HG03342 (cell line): Measurements from ENCODE around the gene APP.

Experiments
- ATAC-seq: cut with Tn5 transposase; IDR thresholded peaks from one replicate; pipeline ENCODE4 v1.9.1; 2021; ENCODE audit warnings: mild to moderate bottlenecking, moderate library complexity; ENCODE audit not compliant: unreplicated experiment

APP gene

DNA sequence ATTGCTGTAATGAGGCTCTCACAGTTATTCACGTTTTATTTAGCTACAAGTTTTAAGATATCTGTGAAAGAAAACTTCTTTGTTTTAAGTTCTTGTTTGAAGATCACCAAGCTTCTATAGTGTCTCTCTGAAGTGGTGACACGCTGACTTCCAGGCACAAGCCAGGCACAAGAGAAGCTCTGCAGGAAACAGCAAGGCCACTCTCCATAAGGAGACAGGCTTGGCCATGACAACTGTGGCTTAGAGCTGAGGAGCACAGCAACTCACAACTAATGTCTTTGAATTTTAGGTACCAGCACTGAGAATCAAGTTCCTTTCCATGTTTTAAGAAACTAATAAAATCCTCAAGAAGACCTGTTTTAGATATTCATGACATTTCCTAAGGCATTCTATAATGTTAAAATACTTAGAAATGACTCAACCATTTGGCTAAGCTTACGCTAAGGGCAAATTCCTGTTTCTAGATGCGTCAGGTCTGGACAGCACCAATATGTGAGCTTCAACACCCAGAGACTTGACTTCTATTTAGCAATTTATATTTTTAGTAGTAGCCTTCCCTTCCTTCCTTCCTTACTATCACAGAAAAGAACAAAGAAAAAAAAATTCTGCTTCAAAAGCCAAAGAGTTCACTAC lies 40.2 kb downstream of the APP start:
- no peak for ATAC-seq

DNA sequence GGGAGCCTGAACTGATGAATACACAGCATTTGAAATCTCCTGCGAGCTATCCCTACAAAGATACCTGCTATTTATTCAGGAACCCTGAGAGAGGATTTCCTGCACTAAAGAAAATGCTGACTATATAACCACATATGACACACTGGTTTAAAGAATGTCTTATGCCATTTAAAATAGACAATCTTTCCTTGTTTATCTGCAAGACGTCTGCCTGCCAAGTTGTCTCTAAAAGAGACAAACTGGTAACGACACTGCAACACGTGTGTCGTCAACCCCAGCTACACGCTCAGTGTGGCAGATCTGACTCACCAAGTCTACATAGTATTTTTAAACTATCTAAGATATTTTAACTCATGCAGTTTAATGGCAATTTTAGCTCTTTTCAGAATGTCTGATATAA lies 42.7 kb downstream of the APP start:
- ATAC-seq, result no peak

DNA sequence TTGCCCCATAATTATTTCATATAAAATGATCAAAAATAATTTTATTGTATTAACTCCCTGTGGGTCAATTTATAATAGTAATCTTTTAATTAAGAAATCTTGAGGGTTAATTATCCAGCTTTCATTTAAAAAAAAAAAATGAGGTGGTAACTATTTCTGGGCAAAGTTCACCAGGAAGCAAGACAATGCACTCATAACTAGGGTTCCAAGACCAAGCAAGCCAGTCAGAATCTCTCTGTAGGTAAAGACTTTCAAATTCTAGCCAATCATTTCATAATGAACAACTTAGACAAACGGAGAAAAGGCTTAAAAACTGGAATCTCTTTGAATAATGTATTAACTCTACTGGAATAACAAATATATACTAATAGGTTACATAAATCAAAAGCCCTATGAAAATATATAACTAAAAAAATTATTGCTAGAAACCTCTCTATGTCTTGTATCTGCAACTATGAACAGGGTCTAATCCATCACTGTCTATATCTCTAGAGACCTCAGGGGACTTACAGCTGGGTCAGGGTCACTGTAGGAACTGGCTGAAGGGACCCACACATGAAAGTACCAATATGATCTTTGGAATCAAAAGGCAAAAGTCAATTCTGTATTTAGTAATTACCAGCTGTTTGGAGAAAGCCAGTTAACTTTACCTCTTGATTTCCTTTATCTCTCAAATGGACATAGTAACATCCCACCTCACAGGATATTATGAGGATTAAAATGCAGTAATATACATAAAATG lies 43.3 kb downstream of the APP start:
- ATAC-seq, result no peak

DNA sequence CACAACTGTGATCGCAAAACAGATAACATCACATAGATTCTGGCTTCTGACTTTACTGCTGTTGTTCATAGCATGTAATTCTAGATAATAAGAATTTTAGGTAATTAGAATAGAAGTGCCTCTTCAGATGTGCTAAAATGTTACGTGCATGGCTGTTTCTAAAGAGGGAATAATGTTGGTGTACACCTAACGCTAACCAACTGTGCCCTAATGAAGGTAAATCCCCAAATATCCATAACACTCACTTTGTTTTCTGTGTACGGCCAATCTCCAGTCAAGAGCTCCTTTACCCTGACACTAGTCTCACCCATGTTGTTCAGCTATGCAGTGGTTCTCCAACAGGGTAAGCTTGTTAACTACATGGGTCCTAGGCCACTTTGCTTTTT lies 44.4 kb downstream of the APP start:
- no peak for ATAC-seq

DNA sequence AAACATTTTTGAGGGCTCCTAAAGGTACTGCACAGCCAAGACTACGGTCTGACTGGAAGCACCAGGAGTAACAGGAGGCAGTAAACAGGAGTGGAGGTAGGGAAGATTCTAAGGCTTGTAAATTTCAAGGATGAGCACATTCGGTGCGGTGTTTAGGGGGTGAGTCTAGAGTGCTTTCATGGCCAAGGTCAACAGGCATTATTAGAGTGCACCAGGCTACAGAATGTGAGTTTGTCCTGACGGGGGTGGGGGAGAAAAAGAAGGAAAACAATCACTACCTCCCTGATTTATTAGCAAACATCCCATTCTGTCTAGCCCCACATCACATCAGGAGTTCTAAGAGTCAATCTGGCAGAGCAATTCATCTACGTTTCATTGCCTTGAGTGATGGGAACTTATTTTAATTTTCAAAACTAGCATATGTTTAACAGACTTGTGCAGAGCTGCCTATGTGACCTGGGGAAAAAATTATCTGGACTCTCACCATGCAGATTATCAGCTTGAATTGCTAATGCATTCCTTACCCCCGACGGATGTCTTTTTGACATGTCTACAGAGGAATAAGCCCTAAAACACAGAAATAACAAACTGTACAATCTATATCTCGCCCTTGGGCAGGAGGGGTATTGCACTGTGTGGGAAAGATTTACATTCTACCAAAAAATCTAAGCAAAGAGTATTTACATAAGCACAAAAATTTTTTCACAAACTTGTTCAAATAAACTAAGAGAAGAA lies 45.0 kb downstream of the APP start:
- no peak for ATAC-seq

DNA sequence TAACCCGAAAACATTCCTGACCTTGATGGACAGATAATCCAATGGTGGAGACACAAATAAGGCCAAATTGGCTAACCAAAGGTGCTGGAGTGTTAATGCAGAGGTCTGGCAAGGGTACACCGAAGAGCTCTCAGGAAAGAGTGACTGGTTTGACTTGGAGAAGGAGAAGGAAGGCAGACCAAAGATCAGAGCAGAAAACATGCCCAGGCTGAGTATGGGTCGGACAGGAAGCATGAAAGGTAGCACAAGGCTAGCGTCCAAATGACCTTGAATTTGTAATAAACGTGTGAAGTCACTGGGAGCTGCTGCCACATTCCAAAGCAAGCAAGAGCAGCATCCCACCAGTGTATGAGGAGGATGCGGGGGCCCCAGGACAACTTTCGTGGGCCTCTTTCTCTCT lies 45.7 kb downstream of the APP start:
- ATAC-seq, result no peak

DNA sequence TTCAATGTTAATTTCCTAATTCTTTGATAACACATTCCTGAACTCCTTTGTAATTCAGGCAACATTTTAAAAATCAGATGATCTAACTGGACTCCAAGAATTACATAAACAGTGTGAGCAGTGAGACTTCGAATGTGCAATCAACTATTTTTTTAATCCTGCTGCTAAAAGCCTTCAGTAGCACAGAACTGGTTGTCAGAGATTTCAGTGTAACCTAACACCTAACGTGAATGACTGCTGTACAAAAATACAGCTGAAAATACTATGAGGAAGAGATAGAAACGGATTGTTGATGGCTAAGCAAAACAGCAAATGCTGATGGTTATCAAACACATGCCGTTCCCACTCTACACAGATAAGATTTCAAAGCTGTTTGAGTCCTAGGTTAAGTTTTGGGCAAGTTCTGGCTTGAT lies 46.1 kb downstream of the APP start:
- ATAC-seq, result no peak

DNA sequence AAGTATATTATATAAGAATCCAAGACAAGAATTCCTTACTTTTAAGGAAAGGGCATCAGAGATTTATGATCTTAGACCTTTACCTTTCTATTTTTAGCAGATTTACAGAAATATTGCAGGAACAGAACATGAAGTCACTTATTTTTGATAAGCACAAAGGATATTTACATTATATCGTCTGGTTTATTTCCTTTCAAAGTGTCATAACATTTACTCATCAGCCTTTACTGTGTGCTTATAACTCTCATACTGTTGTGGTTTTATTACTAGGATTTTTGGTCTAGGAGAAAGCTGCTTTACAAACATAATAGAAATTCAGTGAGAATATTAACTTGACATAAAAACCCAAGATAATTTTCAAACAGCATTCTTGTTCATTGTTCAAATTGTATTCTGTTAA lies 47.6 kb downstream of the APP start:
- ATAC-seq, result no peak

DNA sequence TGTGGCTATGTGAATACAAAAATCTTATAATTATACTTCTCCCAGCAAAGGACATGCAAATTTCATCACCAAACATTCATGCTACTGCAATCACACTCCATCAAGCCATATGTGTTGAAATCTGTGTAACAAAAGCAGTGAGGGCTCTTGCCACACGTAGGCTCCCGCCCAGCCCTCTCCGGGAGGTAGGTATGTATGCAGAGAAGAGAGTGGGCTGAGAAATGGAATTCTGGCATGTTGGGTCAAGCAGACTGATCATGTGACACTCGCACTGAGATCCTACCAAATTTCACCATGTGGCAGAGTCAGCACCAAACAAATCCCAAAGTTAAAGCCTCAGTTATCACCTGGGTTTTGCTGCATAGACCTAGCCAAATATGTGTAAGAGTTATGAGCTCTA lies 49.7 kb downstream of the APP start:
- ATAC-seq, result no peak

DNA sequence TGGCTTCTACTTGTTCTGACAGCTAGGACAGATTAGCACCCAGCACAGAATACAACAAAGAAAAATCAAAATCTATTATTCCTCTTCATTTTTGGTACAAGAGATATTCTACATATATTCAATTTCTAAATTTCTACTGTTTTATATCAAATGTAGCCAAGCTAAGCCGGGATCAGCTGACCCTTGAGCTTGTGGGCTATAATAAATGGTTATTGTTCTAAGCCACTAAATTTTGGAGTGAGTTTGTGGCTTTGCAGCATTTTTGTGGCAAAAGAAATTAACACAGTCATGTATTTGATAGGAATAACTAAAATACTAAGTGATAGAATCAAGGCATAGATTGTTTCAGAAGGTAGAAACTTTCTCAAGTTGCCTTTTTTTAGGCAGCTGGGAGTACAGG lies 50.7 kb downstream of the APP start:
- no peak for ATAC-seq

DNA sequence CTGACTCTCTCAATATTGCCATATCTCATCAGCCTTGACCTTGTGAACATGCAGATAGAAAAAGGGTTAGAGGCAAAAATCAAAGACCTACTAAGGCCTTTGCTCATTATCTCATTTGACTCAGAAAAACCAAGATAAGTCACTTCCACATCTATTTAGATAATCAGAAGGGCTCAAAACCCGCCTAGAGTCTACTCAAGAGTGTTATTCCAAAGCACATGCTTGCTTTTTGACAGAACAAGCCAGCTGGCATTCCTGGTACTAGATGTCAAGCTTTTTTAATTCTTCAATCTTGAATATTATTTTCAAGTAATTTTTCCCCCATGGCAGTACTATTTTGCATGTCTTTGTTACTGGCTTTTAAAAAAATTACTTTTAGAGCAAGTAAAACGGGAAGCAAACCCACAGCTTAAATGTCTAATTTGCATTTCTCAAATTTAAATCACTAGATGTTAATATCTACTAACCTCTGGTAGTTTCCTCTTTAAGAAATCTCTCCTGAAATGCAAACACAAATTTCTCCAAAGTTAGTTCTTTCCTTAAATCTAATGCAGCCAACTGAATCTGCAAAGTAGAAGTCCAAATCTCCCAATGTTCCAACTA lies 51.5 kb downstream of the APP start:
- no peak for ATAC-seq

DNA sequence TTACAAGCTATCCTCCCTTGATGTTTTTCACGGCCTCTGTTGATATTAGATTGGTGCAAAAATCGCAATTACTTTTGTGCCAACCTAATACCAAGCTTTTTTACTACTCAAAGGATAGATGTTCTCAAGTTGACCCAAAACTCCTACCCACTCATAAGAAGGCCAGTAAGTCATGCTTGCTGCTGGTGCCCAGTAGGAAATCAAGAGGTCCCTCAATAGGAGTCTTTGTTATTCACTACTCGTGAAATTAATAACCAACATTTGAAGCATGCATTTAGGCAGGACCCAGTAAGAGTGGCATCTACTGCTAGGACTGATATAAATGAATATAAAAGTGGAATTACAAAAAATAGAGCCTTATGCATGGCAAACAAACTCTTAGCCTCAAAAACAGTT lies 52.6 kb downstream of the APP start:
- ATAC-seq, result no peak

DNA sequence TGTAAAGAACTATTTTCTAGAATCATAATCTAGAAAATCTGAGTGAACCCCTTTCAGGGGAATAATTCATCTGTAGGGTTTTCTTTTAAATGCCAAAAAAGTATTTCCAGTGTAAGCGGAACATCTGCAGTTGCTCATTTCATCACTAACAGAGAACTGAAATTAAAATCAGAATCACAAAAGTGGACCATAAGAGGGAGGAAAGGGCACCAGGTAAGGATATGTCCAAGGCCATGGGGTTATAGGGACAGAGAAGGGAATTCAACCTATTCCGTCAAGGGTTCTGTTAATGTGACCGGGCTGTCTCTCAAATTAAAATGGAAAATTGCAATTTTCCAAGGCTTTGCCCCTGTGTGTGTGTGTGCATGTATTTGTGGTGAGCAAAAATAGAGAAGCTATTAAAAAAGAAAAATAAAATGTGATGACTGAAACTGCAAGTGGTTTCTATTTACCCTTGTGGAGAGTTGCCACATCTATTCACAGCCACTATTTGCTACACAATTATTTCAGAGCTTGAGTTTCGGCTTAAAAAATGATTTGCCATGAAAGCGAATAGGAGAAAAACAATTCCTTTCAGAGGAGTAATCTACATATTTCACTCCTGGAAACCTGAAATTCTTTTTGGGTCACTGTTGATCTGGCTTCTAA lies 53.1 kb downstream of the APP start:
- ATAC-seq, result no peak

DNA sequence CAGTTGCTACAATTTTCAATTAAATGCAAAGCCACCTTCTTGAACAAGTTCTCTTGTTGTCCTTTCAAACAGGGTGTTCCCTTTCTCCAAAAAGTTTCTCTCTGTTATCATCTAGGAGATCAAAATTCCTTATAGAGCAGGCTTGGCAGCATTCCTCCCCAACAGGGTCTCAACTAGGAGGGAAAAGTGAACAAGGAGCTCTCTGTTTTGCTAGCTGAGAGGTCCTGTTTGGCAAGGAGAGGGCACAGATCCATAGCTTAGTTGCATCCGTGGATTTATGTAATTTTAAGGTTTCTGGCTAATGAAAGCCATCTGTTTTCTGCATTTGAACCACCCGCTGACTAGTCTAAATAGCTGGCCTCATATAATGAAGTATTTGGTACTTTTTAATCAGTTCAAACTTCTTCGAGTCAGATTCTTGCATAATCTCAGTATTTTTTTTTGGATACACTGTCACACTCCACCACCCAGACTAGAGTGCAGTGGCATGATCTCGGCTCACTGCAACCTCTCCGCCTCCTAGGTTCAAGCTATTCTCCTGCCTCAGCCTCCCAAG lies 54.0 kb downstream of the APP start:
- ATAC-seq, result no peak

DNA sequence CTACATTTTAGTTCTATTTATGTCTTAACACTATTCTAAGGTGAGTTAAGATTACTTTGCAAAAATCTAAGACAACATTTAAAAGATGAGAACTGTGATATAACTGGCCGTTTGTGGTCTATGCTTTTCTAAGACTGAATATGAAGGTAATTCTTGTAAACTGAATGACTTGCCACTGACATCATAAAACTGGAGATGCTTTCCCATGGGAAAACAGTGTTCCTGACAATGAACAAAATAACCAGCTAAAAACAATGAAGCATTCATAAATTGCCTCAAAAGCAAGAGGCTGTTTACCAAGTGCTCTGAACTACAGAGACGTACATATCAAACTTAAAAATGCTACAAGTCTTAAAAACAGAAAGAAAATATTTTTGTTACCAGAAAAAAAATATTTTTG lies 54.7 kb downstream of the APP start:
- no peak for ATAC-seq

DNA sequence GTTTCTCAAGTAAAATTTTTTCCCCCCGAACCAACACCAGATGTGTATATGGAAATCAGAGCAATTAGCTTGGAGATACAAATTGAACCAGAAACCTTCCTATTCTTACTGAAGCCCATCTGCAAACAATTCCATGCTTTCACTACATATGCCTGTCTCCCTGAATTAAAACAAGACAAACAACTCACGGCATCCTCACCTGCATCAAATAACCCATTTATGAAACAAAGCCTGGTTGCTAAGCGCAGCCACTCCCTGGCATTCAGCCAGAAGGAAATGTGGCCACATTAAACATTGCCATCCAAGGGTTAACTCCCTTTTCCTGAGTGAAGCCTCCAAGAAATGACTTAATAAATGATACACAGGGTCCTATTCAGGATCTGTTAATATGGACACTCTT lies 55.3 kb downstream of the APP start:
- no peak for ATAC-seq

DNA sequence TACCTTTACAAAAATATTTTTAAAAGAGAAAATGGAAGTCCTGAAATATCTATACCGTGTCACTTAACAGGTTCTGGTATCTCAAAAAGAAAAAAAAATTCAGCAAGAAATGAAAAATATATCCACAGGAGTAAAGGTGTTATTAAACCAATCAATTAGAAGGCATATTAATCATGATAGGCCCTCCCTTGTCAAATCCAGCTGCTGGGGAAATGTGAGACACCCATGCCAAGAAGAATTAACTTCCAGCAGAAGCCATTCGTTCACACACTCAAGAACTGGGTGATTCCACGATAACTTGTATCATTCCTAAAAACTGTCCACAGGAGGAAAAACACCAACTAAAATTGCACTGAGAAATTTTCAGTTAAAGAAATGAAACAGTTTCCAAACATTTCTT lies 57.6 kb downstream of the APP start:
- ATAC-seq, result no peak

DNA sequence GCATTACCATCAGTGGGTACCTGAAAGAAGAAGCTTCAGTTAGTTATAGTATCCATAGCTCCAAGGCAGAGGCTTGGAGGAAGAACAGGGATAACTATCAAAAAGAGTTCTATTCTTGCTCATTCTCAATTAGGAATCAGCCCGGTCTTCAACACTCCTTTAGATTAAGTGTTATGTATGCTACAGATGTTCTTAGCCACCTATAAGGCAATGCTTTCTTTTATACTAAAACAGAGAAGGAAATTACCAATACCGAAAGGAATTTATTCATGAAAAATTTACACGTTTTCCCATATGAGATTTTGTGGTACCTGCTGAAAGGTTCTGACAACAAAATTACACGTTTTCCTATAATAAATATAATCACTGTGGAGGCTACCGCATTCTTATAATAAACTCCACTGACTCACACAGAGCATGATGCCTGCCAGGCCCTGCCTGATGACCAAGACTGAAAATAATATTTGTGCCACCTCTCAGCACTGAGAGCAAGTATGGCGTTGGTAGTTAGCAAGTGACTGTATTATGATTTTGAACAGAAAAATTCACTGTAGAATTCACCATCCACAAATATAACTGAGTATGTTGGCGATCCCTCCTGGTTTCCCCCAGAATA lies 58.3 kb downstream of the APP start:
- no peak for ATAC-seq

DNA sequence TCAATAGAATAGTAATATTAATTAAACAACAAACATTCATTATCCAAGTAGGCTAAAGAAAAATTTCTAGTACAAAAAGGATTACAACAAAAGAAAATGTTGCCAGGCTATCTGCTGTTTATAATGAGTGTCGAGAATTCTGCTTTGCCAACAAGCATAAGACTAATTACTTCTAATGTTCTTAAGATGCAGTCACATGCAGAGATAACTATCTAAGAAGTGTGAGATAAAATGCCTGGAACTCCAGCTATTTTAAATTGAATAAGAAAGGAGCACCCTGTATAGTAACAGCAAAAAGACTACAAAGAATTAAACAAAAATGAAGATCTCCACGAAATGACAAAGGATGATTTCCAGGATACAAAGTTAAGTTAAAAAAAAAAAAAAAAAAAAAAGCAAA lies 59.9 kb downstream of the APP start:
- no peak for ATAC-seq

DNA sequence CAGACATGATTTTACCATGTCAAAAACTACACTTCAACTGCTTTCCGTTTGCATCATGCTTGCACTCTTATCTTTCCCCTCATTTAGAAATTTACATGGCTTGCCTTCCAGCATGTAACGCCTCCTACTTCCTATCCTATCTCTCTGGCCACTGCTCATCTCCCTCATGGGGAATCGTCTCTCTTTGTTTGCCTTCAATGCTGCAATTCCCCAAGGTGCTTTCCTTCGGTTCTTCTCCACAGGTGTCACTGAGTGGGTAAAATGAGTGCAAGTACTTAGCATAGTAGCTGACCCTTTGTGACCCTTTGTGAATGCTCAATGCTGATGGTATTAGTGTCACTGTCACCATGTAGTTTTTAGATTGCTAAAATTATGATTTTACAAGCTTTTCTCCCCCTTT lies 63.1 kb downstream of the APP start:
- ATAC-seq, result no peak

DNA sequence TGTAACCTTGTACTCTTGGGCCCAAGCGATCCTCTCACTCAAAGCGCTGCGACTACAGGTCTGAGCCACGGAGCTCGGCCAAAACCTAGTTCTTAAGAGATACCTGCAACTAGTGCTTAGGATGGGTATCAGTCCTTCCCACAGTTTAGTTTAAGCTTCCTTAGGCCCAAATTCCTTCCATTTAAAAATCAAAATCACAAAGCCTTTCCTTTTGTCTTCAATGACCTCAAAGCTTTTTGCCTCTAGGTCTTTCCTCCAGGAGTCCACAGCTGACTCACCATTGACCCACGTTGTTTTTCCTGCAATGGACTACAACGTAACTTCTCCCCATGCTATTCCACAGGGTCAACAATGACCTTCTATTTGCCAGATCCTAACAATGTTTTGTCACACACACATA lies 64.0 kb downstream of the APP start:
- ATAC-seq, result no peak
